Fibroblast of lung (primary cell): ENCODE measurements around the gene TMC1.
"Not testable (repeated sequence)": the region's sequence is repeated elsewhere in the genome, so short reads cannot be mapped to it uniquely, and the experiment has no call there.

Experiments
- EZH2 ChIP-seq: IDR thresholded peaks from 2 replicates; pipeline ENCODE4 v1.5.1; 2012; ENCODE audit warnings: low read length, control low read depth, mild to moderate bottlenecking; ENCODE audit errors: missing control alignments
- TF ChIP-seq, protein P1 (sequence below), 2 donors: IDR thresholded peaks in 1 of 2; conservative IDR thresholded peaks in 1 of 2; 1 replicate in 1 of 2; 2 replicates in 1 of 2; pipeline ENCODE4 v1.5.1; 2011 to 2012; ENCODE audit warnings: low read length in 2 of 2, control low read depth in 1 of 2, inconsistent platforms in 1 of 2, low read depth in 1 of 2, mild to moderate bottlenecking in 1 of 2

DNA sequence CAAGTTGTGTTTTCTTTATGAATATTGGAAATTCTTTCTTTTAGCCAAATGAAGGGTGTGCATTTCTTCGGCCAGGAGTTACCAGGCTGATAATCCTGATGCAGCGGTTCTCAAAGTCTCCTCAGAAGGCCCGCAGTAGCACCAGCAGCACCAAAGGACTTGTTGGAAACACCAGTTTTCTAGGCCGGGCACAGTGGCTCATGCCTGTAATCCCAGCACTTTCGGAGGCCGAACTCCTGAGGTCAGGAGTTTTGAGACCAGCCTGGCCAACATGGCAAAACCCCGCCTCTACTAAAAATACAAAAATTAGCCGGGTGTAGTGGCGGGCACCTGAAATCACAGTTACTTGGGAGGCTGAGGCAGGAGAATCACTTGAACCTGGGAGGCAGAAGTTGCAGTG, 397 bp upstream of the TMC1 start:
- TF ChIP-seq, protein P1, sequence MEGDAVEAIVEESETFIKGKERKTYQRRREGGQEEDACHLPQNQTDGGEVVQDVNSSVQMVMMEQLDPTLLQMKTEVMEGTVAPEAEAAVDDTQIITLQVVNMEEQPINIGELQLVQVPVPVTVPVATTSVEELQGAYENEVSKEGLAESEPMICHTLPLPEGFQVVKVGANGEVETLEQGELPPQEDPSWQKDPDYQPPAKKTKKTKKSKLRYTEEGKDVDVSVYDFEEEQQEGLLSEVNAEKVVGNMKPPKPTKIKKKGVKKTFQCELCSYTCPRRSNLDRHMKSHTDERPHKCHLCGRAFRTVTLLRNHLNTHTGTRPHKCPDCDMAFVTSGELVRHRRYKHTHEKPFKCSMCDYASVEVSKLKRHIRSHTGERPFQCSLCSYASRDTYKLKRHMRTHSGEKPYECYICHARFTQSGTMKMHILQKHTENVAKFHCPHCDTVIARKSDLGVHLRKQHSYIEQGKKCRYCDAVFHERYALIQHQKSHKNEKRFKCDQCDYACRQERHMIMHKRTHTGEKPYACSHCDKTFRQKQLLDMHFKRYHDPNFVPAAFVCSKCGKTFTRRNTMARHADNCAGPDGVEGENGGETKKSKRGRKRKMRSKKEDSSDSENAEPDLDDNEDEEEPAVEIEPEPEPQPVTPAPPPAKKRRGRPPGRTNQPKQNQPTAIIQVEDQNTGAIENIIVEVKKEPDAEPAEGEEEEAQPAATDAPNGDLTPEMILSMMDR (conservative IDR thresholded peaks at IDR 0.05 in 1 of 2, IDR thresholded peaks at IDR 0.05 in 1 of 2; ENCODE audit: low read depth in 1 of 2, low read length in 2 of 2), result not testable (repeated sequence)
- TF ChIP-seq EZH2, result not testable (repeated sequence)
